Measurements from ENCODE around the gene PPP1R12C.

- TF ChIP-seq CTCF (IDR thresholded peaks at IDR 0.05) (peak in 1 of 4 donors; percentile 14), POLR2A (IDR thresholded peaks at IDR 0.05) (no peak)
These were observed 15.2 kb upstream of the PPP1R12C start for GRCh38 chr19:55132453-55133129.

Measured in right lobe of liver (tissue), 4 donors.